NCI-H748 (cell line): ENCODE measurements around the gene SORBS2.

Experiments
- DNase-seq: peaks from one replicate; lab custom pipeline; 2025; ENCODE audit not compliant: unreplicated experiment; lab: John Stamatoyannopoulos, UW

The SORBS2 gene

GRCh38 chr4:185836241-185837084 lies 24.5 kb upstream of the SORBS2 start:
- DNase-seq, result peak; percentile 77

- DNase-seq, result no peak
Observed at GRCh38 chr4:185835814-185836213, 23.8 kb upstream of the SORBS2 start.

DNA sequence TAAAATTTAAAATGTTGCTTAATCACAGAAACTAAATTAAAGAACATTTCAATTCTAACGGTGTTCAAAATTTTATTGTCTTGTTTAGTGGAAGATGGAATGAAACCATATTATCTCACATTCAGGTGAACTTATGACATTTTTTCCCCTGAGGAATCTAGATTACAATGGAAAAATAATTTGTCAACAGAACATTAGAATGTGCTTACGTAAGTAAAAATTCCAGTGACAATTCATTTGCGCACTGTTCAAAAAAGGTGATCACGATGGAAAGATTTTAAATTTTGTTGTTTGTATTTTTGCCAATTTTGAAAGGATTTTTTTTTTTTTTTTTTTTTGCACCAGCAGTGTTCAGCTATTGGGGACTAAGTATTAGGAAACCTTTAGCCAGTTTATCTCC lies 23.3 kb upstream of the SORBS2 start:
- DNase-seq, result no peak

GRCh38 chr4:185834778-185835177 lies 22.8 kb upstream of the SORBS2 start:
- no peak for DNase-seq

- no peak for DNase-seq
Observed at GRCh38 chr4:185834088-185834487, 22.1 kb upstream of the SORBS2 start.

DNA sequence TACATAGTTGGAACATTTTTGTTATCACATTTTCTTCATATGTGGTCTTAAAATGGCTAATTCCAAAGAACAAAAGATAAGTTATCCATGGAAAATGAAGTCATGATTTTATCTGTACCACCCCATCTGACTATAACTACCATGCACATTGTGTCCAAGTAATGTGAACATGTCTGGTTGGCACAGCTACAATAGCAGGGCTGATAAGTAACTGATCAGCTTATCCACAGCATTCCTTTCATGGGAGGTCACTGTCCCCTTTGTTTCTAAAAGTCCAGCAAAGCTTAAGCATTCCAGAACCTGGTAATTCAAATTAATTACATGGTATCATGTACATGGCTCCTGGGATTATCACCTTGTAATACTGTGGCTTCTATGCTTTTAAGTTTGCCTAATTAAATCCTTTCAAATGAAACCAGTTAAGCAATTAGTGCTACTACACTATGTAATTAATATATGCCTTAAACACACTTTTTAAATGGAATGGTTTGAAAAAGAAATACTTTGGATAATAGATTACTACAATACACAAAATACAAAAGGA lies 21.1 kb upstream of the SORBS2 start:
- no peak for DNase-seq

- DNase-seq, result no peak
Observed at GRCh38 chr4:185831125-185831815, 19.3 kb upstream of the SORBS2 start.

DNA sequence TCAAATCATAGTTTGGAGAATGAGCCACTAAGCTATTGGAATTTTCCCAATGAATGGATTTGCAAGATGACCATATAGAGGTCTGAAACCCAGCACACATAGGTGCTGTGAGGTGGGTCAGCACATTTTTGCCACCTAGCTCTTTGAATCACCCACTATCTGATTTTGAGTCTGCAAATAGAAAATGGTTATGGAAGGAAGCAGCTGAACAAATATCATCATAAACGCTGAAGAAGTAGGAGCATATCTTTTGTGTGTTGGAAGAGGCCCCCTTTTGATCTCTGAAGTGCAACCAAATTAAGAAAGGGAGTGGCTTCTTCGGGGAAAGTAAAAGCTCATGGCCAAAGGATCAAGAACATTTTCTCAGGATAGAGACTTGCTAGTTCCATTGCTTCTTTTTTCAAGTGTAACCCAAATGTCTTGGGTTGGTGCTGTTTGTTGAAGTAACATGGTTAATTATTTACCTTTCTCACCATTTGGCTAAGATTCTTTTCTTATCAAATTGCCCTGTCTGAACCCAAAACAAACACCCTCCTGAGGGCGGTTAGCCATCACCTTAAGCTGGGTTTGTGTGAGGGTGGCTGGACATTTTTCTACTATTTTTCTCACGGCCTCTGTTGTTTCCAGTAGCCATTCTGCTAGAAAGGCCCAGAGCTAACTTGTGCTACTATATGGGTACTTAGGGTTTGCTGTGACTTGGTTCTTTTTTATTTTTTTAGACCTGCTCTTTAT lies 18.4 kb upstream of the SORBS2 start:
- DNase-seq, result no peak

GRCh38 chr4:185826381-185826780 lies 14.4 kb upstream of the SORBS2 start:
- DNase-seq, result no peak

DNA sequence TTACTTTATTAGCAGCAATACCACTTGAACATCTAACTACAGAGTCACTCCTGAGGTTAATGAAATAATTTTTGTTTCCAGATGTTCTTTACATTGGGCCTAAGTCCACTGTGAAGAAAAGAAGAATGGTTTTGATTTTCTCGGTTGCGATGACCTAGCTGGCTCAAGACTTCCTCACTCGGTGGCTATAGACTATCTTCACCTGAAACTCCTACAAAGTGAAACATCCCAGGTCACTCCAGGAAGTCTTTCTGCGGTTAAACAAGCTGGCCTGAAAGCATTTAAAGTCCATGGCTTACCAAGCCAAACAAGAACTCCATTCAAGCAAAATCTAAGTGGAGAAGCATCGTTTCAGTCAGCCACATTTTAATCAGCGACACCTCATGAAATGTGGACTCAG lies 13.7 kb upstream of the SORBS2 start:
- DNase-seq, result no peak

DNA sequence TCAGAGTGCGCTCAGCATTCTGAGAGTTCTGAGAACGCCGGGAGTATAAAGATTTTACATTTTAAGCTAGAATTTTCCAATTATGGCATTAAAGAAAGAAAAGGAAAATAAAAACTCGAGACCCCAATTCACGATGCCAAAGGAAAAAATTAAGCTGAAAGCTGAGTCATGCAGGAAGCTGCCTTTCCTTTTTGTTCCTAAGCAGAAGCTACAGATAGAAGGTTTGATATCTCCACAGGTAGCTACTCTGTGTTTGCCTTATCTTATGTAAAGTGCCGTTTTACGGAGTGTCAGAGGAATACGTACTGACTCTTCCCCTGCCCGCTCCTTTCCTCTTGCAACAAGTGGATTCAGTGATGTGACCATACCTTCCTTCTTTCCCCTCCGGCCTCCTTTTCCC lies 10.8 kb upstream of the SORBS2 start:
- no peak for DNase-seq

- DNase-seq, result no peak
Observed at GRCh38 chr4:185821029-185821419, 9.0 kb upstream of the SORBS2 start.

- no peak for DNase-seq
Observed at GRCh38 chr4:185820146-185821028, 8.4 kb upstream of the SORBS2 start.

- DNase-seq, result no peak
Observed at GRCh38 chr4:185819144-185819543, 7.2 kb upstream of the SORBS2 start.

DNA sequence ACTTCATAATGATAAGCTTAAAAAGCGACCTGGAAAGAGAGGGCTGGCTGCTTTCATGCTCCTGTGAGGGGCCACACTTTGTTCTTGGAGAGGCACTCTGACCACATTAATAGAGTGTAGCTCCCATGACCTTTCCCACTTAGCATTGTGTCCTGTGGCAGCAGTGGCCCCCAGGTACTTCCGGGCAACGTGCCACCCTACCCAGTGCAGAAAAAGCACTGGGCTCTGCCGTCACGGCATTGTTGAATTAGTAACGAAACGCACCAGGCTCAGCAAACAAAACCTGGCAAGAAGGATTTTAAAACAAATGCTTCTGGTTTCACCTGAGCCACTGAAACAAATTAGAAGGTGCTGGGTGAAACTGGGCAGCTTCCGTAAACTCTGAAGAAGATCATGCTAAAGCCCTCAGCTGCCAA lies 5.4 kb upstream of the SORBS2 start:
- DNase-seq, result peak; percentile 67

GRCh38 chr4:185813133-185813532 lies 1.1 kb upstream of the SORBS2 start:
- no peak for DNase-seq

- DNase-seq, result no peak
Observed at GRCh38 chr4:185810746-185811508, 1.1 kb downstream of the SORBS2 start.

- no peak for DNase-seq
Observed at GRCh38 chr4:185809533-185810071, 2.4 kb downstream of the SORBS2 start.

DNA sequence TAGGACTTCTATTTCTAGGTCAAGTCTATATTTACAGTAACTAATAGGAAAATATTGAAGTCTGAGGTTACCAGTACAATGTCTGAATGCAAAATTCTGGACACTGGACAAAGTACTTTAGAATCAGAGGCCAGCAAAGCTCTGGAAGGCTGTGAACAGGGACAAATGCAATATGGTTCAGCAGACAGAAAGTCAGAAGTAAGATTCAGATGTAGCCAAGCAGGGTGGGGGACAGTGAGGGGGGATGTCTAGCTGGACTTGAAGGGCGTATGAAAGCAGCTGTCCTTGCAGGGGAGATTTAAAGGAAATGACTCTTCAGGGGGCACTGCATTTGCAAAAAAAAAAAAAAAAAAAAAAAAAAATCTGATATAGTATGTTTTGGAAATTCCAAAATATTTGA lies 2.9 kb downstream of the SORBS2 start:
- DNase-seq, result no peak

GRCh38 chr4:185805979-185806378 lies 6.0 kb downstream of the SORBS2 start:
- DNase-seq, result no peak
